Right hindlimb (tissue), 1 donor: ENCODE data around the gene CYP1A1.
"Not testable (repeated sequence)": the region's sequence is repeated elsewhere in the genome, so short reads cannot be mapped to it uniquely, and the experiment has no call there.

ENCODE experiments used
- DNase-seq: peaks from one replicate; pipeline ENCODE4 v3.0.0-alpha.2; 2018

Gene CYP1A1, protein sequence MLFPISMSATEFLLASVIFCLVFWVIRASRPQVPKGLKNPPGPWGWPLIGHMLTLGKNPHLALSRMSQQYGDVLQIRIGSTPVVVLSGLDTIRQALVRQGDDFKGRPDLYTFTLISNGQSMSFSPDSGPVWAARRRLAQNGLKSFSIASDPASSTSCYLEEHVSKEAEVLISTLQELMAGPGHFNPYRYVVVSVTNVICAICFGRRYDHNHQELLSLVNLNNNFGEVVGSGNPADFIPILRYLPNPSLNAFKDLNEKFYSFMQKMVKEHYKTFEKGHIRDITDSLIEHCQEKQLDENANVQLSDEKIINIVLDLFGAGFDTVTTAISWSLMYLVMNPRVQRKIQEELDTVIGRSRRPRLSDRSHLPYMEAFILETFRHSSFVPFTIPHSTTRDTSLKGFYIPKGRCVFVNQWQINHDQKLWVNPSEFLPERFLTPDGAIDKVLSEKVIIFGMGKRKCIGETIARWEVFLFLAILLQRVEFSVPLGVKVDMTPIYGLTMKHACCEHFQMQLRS

DNA sequence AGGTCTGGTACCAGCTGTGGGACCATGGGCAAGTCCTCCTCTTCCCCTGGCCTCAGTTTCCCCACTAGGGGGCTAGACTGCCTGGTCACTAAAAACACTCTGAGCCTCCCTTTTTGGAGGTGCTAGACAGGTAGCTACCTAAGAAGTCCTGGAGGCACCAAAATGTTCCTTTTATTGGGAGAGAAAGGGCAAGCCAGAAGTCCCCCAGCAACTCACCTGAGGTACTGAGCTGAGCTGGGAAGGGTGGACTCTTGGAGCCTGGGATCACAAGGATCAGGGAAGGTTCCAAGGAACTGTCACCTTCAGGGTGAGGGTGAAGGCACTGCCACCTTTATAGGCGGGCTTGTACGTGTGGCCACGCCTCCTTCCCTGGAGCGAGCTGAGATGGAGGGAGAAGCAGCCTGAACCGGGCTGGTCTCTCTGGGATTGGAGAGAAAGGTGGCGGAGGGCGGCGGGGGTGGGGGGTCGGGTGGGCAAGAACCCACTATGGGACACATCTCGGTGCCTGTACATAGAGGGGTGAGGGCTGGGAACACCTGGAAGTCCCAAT lies at the start of gene CYP1A1:
Gene CYP1A1 (minus strand): TSS at position 304 of the 550 bp plus-strand sequence. CDS start 2,431 bp downstream, outside the sequence.
- no peak for DNase-seq

DNA sequence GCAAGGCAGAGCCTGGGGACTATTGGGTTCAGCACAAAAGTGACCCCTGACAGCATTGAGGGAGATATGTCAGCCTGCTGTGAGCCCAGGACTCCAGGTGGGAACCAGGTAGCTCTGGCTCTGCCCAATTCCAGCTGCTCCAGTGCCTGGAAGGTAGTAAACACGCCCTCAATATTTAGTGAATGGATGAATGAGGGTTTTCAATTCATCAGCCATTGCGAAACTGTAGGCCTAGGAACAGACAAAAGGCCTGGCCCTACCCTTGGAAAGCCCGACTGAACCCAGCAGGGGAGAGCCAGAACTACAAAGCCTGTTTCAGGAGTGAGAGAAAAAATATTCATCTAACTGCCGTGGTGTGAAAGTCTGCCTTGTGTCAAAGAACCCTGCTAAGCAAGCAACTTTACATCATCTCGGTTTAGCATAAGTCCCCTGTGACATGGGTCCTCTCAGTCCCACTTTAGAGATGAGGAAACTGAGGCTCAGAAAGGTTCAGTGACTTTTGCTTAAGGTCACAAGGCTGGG lies 48.5 kb upstream of the CYP1A1 start:
- no peak for DNase-seq

DNA sequence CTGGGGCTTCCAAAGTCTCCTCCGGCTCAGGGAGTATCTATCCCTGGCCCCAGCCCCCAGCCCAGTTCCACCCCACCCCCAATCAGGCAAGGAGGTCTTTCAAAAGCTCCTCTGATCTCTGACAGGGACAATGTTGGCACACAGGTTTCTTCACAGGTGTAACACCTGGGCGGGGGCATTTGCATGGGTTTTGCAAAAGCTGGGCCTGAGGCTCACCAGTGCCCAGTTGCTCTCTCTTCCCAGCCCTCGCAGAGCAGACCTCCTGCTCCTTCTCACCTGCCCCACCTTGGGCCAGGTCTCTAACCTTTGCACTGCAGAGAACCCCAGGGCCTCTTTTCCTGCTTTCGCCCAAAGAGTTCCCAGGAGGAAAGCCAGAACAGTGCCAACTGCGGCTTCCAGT lies 48.0 kb upstream of the CYP1A1 start:
- DNase-seq, result no peak

DNA sequence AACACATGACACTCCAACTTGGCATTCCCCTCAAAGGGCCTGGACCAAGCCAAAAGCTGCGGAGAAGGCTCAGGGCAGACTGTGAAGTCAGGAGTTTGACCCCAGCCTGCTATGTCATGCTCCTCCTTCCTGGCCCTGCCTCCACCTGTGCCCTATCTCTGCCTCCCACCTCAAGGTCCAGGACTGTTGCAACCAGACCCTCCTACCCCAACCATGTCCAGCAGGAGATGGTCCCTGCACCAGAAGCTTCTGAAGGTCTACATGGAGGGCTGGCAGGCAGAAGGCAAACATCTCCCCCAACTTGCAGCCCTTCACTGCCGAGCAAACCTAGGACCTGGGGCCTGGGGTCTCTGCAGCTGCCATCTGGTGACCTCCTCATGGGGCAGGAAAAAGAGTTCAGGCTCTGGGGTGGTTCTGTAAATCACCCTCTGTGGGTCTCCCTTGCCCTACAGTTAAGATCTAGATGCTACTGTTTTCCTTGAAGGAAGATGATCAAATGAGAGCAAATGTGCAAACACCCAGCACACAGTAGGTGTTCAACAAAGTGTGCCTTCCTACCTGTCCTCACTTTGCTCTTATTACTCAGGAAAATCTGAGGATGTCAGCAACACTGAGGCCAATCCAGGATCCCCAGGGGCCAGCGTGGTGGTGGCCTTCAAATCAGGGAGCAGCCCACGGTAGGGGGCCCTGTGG lies 45.0 kb upstream of the CYP1A1 start:
- no peak for DNase-seq

DNA sequence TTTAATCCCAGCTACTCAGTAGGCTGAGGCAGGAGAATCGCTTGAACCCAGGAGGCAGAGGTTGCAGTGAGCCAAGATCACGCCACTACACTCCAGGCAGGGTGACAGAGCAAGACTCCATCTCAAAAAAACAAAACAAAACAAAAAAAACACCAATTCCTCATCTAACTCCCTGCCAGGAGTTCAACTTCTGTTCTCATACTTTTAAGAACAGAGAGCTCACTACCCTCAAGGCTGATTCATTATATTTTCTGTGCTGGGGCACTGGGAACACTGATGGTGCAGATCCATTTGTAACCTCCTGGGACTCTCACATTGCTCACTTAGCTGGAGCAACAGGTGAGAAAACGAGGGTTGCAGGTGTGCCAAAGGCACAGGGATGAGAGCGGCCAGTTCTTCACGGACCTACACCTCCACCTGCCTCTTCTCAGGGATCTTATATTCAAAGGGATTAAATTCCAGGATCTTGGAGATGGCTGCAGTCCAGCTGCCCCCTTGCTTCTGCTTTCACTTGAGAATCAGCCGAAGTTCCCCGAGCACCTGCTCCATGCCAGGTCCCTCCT lies 44.2 kb upstream of the CYP1A1 start:
- DNase-seq, result no peak

DNA sequence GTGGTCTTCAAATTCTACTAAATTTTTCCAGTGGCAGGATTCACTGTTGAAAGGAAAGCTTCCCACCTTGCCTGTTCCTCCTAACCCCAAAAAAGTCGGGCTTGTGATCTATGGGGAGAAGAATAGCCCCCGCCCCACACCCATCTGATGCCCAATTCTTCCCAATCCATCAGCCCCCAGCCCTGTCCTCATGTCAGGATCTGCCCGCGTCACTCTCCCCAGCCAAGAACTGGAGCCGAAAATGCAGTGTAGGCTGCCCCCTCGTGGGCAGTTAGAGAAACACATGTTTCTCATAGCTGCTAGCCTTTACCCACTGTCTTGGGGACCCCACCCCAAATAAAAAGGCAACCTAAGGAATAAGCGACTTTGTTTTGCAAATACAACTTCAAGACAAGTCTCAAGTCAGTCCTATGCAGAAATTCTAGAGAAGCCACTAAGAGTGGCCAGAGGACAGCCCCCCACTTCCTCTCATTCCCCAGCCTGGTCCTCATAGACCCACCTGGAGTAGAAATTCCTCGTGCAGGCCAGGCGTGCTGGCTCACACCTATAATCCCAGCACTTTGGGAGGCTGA lies 43.5 kb upstream of the CYP1A1 start:
- DNase-seq, result peak; percentile 69

DNA sequence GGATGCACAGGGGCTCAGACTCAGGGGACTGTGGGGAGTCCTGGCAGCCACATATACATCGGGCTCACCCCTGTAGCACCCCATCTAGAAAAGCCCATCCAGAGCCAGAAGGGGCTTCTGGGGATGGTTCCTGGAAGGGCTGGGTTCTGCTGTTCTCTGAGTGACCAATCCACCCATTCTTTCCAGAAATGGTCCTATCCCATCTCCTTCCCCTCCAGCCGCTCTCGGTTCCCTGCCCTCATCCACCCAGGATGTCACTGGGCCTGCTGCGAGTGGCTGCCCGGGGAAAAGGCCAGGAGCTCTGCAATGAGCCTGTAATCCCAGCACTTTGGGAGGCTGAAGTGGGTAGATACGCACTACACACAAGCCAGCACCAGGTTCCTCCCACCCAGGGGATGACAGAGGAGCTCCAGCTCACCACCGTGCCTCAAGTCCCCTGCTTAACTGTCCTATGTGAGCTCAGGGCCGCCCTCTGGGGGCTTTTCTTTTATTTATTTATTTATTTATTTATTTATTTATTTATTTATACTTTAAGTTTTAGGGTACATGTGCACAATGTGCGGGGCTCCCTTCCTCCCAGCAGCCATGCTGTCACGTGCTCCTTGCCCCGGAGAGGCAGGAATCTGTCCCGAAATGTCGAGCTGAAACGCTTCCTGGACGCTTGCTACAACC lies 42.9 kb upstream of the CYP1A1 start:
- DNase-seq, result no peak

DNA sequence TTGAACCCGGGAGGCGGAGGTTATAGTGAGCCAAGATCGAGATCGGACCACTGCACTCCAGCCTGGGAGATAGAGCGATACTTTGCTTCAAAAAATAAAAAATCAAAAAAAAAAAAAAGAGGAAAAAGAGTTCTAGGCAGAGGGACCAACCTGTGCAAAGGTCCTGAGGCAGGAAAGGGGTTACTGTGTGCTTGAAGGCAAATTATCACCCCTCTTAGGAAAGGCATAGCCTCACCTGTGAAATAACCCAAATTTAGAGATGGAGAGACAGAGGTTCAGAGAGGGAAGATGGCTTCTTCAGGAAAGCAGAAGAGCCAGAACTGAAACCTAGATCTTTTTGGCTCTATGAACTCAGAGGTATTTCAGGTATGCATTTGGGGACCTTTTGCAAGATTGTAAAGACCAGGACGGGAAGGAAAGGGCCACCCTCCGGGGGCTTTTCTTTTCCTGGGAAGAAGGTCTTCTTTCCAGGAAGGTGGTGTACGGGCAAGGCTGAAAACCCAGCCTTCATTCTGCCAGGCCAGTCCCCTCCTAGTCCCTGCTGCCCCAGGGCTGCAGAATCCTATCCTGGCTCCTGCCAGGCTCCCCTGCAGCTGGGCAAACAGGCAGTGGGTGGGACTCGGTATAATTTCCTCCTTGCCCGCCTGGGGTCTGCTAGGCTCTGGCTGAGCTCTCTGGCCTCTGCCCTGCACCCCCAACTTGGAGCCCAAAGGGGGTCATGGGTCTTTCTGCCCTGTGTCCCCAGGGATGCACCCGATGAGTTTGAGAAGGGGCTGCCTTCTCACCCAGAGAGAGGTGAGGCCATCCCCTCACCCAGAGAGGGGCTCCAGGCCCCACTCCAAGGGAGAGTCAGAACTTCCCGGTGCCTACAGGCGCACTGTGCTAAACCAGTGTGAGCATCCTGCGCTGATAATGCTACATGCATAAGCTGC lies 42.1 kb upstream of the CYP1A1 start:
- DNase-seq, result no peak

DNA sequence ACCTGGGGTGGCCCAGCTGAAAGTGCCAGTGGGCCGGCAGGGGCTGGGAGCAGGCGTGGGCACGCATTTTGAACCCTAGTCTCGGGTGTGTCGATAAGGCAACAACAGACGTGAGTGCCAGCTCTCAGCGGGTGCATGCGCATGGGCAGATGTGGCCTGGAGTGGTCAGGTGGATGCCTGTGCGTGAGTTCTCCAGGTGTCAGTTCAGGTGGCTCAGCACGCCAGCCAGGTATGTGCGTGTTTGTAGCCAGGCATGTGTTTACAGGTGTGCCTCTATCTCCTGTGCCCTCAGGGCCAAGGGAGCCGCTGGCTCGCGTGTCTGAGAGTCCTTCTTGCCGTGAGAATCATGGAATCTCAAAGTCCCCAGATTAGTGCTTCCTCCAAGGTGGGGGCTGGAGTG lies 38.1 kb upstream of the CYP1A1 start:
- DNase-seq, result no peak

DNA sequence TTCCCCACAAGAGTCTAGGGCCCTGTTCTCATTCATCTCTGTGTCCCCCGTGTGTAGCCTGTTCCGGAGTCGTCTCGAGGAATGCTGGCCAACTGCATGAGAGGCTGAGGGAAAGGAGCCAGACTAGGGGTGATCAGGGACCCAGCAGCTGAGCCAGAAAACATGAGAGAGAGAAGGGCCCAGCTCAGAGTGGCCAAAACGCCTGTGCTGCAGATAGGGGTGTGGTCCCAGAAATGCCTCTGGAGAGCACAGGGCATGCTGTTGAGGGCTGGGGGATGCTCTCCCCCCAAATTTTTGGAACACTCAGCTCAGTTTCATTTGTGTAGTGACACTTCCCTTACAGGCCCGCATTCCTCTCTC lies 37.4 kb upstream of the CYP1A1 start:
- peak; percentile 54 for DNase-seq

DNA sequence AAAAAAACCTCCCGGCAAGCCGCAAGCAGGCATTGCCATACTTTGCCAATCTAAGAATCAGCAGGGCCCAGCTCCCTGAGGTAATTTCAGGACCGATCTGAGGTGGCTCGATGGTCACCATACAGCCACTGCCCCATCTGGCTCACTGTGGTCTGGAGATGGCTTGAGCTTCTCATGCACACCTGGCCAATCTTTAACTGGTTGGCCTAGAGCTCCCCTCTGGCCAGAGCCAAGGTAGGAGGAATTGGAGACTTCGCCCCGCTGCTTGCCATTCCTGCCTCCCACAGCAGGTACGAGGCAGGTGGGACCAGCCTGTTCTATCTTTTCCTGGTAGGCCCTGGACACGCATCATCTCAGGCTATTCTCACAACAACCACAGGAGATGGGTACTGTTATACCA lies 33.4 kb upstream of the CYP1A1 start:
- DNase-seq, result no peak

DNA sequence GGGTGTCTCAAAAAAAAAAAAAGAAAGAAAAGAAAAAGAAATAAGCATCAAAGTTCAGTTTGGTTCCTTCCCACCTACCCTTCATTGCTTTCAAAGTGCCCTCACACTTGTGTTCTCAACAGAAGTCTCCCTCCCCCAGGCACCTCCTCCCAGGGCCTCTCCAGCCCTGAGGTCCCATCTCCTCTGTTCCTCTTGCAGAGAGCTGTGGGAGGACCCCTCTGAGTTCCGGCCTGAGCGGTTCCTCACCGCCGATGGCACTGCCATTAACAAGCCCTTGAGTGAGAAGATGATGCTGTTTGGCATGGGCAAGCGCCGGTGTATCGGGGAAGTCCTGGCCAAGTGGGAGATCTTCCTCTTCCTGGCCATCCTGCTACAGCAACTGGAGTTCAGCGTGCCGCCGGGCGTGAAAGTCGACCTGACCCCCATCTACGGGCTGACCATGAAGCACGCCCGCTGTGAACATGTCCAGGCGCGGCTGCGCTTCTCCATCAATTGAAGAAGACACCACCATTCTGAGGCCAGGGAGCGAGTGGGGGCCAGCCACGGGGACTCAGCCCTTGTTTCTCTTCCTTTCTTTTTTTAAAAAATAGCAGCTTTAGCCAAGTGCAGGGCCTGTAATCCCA lies 29.4 kb upstream of the CYP1A1 start:
- DNase-seq, result no peak

DNA sequence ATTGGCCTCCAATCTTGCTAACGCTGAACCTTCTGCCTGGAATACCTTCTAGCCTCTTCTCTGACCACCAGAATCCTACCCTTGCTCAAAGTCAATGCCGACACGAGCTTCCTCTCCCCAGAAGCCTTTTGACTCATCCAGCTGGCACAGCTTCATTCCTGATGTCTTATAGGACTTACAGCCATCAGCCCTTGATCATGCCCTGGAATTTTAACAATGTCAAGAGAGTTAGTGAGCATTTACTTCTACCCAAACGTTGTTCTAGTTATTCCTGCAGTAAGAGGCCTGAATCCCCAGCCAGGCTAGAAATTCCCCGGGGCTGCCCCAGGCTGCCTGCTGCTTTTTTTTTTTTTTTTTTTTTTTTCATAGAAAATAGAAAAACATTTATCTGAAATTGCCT lies 27.2 kb upstream of the CYP1A1 start:
- DNase-seq, result no peak

DNA sequence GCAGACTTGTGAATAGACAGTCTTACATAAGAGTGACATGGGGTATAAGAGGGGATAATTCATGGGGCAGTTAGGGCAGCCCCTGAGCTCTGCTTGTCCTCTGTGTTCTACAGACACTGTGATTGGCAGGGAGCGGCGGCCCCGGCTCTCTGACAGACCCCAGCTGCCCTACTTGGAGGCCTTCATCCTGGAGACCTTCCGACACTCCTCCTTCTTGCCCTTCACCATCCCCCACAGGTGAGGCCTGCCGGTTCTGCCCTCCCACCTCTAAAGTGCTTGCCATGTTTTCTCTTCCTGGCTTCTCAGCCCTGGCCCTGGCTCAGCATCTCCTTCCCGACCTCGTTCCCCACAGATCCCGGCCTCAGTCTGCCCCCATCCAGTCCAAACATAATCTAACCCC lies 26.7 kb upstream of the CYP1A1 start:
- DNase-seq, result no peak

DNA sequence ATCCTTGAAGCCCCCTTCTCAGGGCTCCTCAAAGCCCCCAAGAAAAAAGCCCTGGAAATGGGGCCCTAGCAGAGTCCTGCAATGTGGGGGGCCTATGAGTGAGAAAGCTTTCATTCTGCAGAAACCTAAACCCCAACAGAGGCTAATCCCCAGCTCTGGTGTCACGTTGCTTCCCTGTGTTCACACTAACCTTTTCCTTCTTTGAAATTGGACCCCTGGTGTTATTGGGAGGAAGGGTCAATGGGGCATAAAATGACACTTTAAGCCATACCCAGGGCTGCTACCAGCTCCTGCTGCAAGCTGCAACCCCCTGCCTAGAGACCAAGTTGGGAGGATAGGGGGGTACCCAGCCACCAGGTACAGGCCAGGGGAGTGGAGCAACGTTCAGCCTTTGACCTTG lies 25.4 kb upstream of the CYP1A1 start:
- no peak for DNase-seq

DNA sequence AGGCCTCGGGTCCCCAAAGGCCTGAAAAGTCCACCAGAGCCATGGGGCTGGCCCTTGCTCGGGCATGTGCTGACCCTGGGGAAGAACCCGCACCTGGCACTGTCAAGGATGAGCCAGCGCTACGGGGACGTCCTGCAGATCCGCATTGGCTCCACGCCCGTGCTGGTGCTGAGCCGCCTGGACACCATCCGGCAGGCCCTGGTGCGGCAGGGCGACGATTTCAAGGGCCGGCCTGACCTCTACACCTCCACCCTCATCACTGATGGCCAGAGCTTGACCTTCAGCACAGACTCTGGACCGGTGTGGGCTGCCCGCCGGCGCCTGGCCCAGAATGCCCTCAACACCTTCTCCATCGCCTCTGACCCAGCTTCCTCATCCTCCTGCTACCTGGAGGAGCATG lies 24.5 kb upstream of the CYP1A1 start:
- DNase-seq, result no peak

DNA sequence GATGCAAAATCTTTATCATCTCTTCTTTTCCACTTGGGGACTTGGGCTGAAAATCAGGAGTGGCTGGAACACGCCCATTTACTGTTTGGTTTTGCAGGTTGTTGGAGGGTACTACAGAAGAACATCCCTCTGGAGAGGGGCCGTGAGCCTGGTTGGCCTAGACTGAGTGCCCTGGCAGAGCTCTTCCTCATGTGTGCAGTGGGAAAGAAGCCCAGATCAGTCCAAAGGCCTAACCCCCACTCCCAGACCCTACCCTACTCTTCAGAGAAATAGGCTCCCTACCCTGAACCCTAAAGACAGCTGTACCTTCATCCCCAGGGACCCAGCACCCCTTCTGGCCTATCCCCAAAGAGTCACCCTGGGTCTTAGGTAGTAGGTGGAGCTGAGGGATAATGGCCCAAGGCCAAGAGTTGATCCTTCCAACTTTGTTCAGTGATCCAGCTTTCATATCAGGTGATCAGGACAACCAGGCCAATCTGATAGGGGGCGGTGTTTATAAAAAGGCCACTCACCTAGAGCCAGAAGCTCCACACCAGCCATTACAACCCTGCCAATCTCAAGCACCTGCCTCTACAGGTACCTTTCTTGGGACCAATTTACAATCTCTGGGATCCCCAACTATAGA lies 23.1 kb upstream of the CYP1A1 start, which contains the start of gene CYP1A2:
Gene CYP1A2 (plus strand): TSS at position 524 of the 625 bp plus-strand sequence. CDS start 894 bp downstream, outside the sequence.
- DNase-seq, result no peak

DNA sequence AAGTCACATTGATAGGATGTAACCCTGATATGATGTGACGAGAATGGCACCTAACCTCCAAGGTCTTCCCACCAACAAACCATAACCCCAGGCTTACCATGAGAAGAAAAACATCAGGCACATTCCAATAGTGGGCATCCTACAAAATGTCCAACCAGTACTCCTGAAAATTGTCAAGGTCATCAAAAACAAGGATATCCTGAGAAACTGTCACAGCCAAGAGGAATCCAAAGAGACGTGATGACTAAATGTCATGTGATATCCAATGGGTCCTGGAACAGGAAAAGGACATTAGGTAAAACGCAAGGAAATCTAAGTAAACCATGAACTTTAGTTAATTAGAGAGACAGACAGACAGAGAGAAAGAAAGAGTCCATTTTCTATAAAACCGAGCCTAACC lies 21.1 kb upstream of the CYP1A1 start:
- no peak for DNase-seq

DNA sequence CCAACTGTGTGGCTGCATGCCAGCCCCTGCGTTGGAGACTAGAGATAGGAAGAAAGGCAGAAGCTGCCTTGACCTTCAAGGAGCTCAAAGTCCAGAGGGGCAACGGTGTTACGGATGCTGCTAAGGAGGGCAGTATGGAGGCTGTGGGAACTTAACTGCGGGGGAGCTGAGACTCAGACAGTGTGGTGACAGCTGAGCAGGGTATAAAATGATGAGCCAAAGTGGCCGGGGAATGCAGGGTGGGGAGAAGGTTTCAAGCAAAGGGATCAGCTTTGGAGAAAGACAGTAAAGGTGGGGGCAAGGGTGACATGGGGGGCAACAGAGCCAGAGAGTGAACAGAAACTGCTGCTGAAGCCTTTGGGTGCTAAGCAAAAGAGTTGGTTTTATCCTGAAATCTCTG lies 17.1 kb upstream of the CYP1A1 start:
- DNase-seq, result no peak

DNA sequence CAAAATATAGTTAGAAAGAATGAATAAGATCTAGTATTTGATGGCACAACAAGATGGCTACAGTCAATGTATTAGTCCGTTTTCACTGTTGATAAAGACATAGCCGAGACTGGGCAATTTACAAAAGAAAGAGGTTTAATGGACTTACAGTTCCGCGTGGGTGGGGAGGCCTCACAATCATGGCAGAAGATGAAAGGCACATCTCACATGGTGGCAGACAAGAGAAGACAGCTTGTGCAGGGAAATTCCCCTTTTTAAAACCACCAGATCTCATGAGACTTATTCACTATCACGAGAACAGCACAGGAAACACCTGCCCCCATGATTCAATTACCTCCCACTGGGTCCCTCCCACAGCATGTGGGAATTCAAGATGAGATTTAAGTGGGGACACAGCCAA lies 12.9 kb upstream of the CYP1A1 start:
- DNase-seq, result not testable (repeated sequence)
